Muscle of back (tissue), 13 donors: ENCODE measurements around the gene HADHA. TPM values are rescaled to one million over a fixed set of nuclear protein-coding genes. Genes with fewer than 3 reads are reported as not detected.
"Not testable (repeated sequence)": the region's sequence is repeated elsewhere in the genome, so short reads cannot be mapped to it uniquely, and the experiment has no call there.

ENCODE experiments used
- DNase-seq, 3 donors: peaks; one replicate each; pipeline versions ENCODE4 v3.0.0 to v3.0.0-alpha.2; 2013
- long read RNA-seq, 9 donors: transcript quantifications; one replicate each; lab custom pipeline, GENCODE V29; 2026
- polyA plus RNA-seq, 10 donors: library from polyadenylated mRNA; unstranded; fragments of 120-200 nt; gene quantifications; one replicate each; pipeline ENCODE4 v1.2.1, GENCODE V29; 2013; ENCODE audit not compliant: insufficient read length in 10 of 10

HADHA gene
- polyA plus RNA-seq: 100 to 1,000 TPM; 176 to 240 (median 200) TPM
- long read RNA-seq, donor 1, transcript HADHA-201 (20 exons, 3,037 nt): major isoform, 30 of 83 reads
- long read RNA-seq, donor 1, partial matches to known transcripts: 52 of 83 reads
- long read RNA-seq, donor 1, other reads (novel, unspliced or antisense): 0 of 83 reads
- long read RNA-seq, donor 2, transcript HADHA-201 (20 exons, 3,037 nt): major isoform, 33 of 155 reads
- long read RNA-seq, donor 2, partial matches to known transcripts: 91 of 155 reads
- long read RNA-seq, donor 2, other reads (novel, unspliced or antisense): 30 of 155 reads
- long read RNA-seq, donor 3: 0 reads
- long read RNA-seq, donor 4, transcript HADHA-201 (20 exons, 3,037 nt): major isoform, 22 of 81 reads
- long read RNA-seq, donor 4, partial matches to known transcripts: 59 of 81 reads
- long read RNA-seq, donor 4, other reads (novel, unspliced or antisense): 0 of 81 reads
- long read RNA-seq, donor 5, transcript HADHA-201 (20 exons, 3,037 nt): major isoform, 20 of 57 reads
- long read RNA-seq, donor 5, partial matches to known transcripts: 37 of 57 reads
- long read RNA-seq, donor 5, other reads (novel, unspliced or antisense): 0 of 57 reads
- long read RNA-seq, donor 6, transcript HADHA-201 (20 exons, 3,037 nt): major isoform, 31 of 126 reads
- long read RNA-seq, donor 6, partial matches to known transcripts: 95 of 126 reads
- long read RNA-seq, donor 6, other reads (novel, unspliced or antisense): 0 of 126 reads
- long read RNA-seq, donor 7, transcript HADHA-201 (20 exons, 3,037 nt): major isoform, 24 of 105 reads
- long read RNA-seq, donor 7, partial matches to known transcripts: 79 of 105 reads
- long read RNA-seq, donor 7, other reads (novel, unspliced or antisense): 0 of 105 reads
- long read RNA-seq, donor 8, transcript HADHA-201 (20 exons, 3,037 nt): major isoform, 19 of 64 reads
- long read RNA-seq, donor 8, partial matches to known transcripts: 45 of 64 reads
- long read RNA-seq, donor 8, other reads (novel, unspliced or antisense): 0 of 64 reads
- long read RNA-seq, donor 9, partial matches to known transcripts: 0 of 3 reads
- long read RNA-seq, donor 9, other reads (novel, unspliced or antisense): 0 of 3 reads

DNA sequence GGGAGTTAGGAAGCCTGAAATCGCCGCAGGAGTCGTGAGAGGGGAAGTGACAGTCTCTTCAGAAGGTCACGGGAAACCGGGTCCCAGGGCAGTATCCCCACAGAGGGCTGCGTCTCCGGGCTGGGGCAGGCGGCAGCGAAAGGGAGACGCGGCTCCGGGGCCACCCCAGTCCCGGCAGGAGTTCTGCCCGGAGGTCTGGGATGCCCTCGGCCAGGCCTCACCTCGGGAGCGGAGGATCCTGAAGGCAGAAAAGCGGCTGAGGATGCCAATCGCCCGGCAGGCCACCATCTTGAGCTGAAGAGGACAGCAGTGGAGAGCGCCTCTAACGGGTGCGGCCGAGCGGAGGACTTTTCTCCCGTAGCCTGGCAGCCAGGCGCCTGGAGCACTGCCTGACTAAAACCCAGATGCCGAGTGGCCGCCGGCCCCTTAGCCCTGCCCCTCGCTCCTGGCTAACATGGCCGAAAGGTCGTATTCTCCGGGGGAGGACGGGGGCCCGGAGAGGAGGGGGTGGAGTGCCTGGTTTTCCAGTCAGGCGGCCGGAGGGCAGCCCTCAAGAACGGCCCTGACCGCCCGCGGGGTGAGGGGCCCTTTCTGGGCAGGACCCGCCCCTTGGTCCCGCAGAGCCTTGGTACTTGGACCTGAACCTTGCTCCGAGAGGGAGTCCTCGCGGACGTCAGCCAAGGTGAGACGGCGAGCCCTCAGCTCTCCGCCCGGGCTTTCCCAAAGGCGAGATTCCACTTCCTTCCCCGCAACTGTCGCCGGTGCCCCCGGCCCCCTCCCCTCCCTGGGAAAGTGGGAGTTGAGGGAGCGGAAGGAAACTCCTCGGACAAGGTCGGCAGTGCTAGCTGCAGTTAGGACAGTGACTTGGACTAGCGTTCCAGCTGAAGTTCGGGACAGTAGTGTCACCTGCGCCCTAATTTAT is at the start of gene HADHA, which contains the start of gene HADHB:
Gene HADHA, minus strand, starts transcription at position 324 of the 922 bp plus-strand sequence. Its CDS starts 36 bp downstream, at position 288.
Gene HADHB, plus strand, starts transcription at position 631 of the 922 bp plus-strand sequence. CDS start 9,316 bp downstream, outside the sequence.
- peak; percentile 86 to 98 (median 91) for DNase-seq

- peak in 1 of 3 donors; percentile 24 for DNase-seq
Measured at GRCh38 chr2:26292646-26293045, 48.2 kb upstream of the HADHA start.

DNA sequence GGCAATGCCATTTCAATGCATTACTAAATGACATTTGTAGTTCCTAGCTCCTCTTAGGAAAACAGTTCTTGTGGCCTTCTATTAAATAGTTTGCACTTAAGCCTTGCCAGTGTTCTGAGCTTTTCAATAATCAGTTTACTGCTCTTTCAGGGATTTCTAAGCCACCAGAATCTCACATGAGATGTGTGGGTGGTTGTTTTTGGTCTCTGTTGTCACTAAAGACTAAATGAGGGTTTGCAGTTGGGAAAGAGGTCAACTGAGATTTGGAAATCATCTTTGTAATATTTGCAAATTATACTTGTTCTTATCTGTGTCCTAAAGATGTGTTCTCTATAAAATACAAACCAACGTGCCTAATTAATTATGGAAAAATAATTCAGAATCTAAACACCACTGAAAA is 45.6 kb upstream of the HADHA start:
- no peak for DNase-seq

GRCh38 chr2:26285931-26286330 is 41.5 kb upstream of the HADHA start:
- DNase-seq: no peak

DNA sequence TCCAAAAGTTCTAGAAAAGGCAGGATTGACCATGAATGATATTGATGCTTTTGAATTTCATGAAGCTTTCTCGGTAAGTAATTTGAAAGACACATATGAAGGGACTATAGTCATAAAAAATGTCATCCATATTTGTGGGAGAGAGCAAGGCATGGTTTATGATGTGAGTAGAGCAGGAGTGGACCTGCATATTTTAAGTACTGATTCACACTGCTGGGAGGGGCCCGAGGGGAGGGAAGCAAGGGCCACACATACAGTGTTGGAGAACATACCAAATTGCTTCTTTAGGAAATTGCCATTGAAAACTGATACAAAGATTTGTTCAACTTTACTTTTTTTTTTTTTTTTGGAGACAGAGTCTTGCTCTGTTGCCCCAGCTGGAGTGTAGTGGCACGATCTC is 39.7 kb upstream of the HADHA start:
- no peak for DNase-seq

GRCh38 chr2:26283606-26284005 is 39.2 kb upstream of the HADHA start:
- DNase-seq: no peak

DNA sequence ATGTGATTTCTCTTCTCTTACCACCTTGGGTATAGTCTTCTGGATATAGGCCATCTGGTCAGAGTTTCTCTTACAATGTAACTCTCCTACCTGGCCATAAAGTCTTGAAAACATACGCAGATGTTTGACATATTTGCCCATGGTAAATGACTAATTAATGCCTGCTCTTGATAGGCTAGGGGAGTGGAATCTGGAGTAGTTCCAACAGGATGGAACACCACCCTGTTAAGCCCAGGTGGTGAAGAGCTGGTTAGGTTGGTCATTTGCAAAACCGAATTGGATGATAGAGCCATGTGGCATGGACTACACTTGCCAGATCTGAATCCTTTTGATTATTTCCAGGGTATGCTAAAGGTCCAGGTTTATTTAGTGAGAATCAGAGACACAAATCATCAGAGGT is 36.8 kb upstream of the HADHA start:
- DNase-seq: no peak

- no peak for DNase-seq
Measured at GRCh38 chr2:26279886-26280285, 35.5 kb upstream of the HADHA start.

GRCh38 chr2:26276484-26277227 is 32.2 kb upstream of the HADHA start:
- DNase-seq: no peak

DNA sequence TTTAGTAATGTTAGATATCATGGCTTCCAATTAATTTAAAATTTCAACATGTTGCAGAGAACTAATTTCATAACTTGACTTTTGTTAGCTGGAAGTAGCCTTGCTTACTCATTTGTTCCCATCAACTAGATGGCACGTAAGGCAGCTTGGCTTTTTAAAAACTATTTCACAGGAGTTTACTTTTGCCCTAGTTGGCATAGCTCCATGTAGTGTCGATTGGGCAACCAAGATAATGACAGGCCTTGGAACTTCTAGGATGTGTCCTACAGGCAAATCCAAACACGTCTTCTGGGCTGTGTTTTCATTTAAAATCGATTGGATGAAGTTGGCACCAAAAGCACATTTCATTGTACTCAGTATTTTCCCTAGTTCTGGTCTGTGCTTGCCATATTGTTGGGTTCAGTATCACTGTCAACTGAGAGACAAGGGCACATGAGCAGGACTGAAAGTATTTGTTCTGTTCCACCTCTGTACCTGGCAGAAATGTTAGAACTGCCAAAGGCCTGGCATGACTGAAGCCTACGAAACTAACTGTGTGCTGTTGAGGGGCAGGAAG is 29.7 kb upstream of the HADHA start:
- DNase-seq: peak; percentile 39 to 48 (median 45)

- DNase-seq: no peak
Measured at GRCh38 chr2:26273501-26273900, 29.1 kb upstream of the HADHA start.

DNA sequence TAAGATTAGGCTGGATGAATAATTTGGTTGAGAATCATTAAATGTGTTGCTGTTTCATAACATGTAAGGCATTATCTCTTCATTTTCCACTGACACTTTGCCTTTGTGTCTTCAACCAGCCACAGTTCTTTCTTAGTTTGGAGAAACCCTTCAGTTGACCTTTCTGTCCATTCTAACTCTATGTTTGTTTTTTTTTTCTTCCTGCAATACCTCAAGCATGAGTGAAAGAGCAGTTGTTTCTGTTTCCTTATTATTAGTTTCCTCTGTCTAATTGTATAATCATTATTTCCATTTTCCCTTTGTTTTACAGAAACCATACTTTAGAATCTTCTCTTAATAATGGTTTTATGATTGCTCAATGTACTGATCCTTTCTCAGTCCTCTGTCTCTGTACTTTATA is 25.9 kb upstream of the HADHA start:
- no peak for DNase-seq

DNA sequence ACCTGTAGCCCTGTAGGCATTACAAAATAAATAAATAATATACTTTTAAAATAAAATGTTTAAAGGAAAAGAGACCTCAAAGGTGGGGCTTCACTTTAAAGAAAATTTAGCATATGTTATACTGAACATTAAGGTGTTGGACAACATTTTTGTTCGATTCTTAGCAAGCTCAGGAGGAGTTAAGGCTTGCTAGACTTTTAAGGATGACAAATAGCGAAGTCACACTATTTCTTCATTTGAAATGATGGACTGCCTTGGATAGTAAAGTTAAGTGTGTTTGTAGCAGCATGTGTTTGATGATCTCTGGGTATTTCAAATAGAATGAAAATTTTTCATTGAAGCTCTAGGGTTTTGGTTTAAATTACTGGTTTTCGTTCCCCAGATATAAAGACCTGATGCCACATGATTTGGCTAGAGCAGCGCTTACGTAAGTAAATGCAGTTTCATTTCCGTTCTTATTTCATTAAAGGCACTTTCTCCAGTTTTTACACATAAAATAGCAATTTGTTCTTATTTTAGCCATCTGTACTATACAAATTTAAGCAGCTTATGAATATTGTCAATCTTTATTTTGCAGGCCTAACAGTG is 25.2 kb upstream of the HADHA start:
- DNase-seq: no peak

DNA sequence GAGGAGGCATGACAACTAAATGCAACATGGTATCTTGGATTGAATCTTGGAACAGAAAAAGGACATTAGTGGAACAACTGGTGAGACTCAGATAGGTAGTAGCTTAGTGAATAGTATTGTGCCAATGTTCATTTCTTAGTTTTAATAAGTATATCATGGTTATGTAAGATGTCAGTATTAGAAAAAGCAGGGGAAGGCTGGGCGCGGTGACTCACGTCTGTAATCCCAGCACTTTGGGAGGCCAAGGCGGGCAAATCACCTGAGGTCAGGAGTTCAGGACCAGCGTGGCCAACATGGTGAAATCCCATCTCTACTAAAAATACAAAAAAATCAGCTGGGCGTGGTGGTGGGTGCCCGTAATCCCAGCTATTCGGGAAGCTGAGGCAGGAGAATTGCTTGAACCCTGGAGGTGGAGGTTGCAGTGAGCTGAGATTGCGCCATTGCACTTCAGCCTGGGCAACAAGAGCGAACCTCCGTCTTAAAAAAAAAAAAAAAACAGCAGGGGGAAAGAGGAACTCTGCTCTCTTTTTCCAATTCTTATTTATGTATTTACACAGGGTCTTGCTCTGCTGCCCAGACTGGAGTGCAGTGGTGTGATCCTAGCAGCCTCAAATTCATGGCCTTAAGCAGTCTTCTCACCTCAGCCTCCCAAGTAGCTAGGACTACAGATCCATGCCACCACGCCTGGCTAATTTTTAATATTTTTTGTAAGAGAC is 24.4 kb upstream of the HADHA start:
- not testable (repeated sequence) for DNase-seq

- no peak for DNase-seq
Measured at GRCh38 chr2:26268213-26268612, 23.8 kb upstream of the HADHA start.

- not testable (repeated sequence) for DNase-seq
Measured at GRCh38 chr2:26258836-26259235, 14.4 kb upstream of the HADHA start.

DNA sequence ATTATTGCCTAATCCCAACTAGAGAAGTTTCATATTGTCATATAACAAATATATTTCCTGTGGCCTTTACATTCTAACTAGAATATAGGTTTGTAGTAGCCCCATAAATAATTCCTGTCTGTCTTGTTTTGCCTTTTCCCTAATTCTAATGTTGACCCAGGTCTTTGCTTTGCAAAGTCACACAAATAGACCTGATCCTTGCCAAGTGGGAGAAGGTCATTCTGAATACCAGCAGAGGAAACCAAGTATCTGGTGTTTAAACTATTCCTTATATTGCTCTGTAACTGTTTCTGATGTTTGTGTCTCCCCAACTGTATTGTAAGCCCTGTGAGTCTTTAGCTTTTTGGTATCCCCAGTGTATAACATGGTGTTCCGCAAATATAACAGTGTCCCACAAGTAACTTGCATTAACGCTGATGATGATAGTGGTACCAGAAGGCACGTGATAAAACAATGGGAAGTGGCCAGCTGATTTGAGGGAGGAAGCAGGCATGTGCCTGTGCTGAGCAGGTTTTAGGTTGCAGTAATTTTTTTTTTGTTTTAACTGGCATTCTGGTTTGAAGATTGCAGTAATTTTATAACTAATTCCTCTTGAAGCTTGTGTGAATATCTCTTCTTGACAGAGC is 11.4 kb upstream of the HADHA start:
- no peak for DNase-seq

- DNase-seq: peak in 1 of 3 donors; percentile 23
Measured at GRCh38 chr2:26251893-26252292, 7.5 kb upstream of the HADHA start.
